Hepatocyte (in vitro differentiated cells): ENCODE data around the gene RMI2.

Experiments used
- CTCF ChIP-seq: fragments of 200-600 bp; sonication (generic); IDR thresholded peaks from 2 replicates; pipeline ENCODE4 v1.5.1; 2016; ENCODE audit warnings: antibody characterized with exemption, mild to moderate bottlenecking; ENCODE audit not compliant: poor library complexity
- EZH2 ChIP-seq: fragments of 200-600 bp; sonication (generic); IDR thresholded peaks from 2 replicates; pipeline ENCODE4 v1.6.1; 2016; ENCODE audit warnings: antibody characterized with exemption, mild to moderate bottlenecking, borderline replicate concordance

DNA sequence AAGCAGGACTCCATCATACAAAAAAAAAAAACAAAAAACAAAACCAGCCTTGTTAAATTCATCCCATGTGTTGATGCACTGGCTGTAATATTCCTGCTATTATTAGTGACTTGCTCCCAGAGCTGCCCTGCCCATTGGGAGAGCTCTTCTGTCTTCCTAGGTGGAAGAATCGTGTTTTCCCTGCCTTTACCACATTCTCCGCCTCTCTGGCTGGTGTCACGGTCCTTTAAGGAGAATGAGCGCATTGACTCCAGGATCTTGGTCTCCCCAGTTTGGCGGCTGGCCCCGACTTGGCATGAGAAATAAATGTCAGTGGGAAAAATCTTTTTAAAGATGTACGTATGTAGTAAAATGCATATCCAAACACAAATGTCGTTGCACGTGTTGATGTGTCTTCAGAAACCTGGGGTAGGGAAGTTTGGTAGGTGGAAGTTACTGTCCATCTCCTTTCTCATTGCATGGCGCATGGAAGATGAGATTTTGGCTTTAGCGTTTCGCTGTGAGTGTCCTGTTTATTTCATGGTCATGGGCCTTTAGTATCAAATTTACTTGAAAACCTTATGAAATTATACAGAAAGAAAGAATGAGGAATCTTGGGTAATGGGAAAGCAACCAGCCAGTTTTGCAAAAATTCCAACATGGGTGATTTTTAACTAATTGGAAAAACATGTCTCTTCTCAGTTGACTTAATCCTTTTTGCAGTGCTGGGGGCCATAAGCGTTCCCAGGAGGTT lies 15.5 kb downstream of the RMI2 start:
- no peak for TF ChIP-seq CTCF
- no peak for TF ChIP-seq EZH2
